ENCODE results near the gene NID1.

NID1 gene

DNA sequence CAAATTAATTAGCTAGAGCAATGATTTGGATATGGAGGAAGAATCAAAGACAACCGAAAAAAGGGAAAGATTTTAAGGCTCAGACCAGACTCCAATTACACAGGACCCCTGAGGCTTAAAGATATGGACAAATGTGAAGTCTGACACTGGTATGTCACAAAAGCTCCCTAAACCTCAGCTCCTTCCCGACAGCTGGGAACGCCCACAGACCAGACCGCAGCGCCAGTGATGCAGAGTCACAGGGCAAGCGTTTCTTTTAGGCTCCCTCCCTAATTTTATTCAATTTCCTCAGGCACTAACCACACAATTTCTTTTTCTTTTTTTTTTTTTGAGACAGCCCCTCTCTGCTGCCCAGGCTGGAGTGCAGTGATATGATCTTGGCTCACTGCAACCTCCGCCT, 40.2 kb downstream of the NID1 start:
- FAIRE-seq (no peak), DNase-seq (ENCODE audit: insufficient read length, low spot score) (no peak)
- TF ChIP-seq, protein P1, sequence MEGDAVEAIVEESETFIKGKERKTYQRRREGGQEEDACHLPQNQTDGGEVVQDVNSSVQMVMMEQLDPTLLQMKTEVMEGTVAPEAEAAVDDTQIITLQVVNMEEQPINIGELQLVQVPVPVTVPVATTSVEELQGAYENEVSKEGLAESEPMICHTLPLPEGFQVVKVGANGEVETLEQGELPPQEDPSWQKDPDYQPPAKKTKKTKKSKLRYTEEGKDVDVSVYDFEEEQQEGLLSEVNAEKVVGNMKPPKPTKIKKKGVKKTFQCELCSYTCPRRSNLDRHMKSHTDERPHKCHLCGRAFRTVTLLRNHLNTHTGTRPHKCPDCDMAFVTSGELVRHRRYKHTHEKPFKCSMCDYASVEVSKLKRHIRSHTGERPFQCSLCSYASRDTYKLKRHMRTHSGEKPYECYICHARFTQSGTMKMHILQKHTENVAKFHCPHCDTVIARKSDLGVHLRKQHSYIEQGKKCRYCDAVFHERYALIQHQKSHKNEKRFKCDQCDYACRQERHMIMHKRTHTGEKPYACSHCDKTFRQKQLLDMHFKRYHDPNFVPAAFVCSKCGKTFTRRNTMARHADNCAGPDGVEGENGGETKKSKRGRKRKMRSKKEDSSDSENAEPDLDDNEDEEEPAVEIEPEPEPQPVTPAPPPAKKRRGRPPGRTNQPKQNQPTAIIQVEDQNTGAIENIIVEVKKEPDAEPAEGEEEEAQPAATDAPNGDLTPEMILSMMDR (IDR thresholded peaks at IDR 0.05; ENCODE audit: insufficient read depth, missing control alignments): no peak

DNA sequence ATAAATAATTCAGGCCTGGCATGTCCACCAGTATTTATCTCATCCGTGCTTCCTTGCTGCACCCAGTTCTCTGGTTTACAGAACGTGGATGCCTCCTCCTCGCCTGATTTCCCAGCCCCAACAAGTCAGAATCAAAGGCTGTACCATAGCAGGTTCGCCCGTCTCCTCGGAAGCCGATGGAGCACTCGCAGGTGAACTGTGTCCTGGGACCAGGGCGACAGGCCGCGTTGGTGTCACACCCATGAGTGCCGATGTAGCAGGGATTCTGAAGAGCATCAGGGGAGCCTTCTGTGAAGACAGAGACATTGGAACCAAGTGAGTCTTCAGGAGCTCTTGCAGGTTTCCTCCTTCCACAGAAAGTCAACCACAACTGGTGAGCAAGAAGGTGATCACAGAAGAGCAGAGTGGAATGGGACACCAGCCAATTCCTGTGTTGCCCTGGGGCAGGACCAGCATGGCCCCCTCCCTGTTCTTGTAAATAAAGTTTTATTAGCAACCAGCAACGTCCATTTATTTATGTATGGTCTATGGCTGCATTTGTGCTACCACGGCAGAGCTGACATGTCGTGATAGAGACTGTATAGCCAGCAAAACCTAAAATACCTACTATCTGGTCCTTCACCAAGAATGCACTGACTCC, 40.8 kb downstream of the NID1 start:
- DNase-seq (ENCODE audit: insufficient read length, low spot score): no peak
- TF ChIP-seq, protein P1 (IDR thresholded peaks at IDR 0.05; ENCODE audit: insufficient read depth, missing control alignments): no peak
- FAIRE-seq: no peak

DNA sequence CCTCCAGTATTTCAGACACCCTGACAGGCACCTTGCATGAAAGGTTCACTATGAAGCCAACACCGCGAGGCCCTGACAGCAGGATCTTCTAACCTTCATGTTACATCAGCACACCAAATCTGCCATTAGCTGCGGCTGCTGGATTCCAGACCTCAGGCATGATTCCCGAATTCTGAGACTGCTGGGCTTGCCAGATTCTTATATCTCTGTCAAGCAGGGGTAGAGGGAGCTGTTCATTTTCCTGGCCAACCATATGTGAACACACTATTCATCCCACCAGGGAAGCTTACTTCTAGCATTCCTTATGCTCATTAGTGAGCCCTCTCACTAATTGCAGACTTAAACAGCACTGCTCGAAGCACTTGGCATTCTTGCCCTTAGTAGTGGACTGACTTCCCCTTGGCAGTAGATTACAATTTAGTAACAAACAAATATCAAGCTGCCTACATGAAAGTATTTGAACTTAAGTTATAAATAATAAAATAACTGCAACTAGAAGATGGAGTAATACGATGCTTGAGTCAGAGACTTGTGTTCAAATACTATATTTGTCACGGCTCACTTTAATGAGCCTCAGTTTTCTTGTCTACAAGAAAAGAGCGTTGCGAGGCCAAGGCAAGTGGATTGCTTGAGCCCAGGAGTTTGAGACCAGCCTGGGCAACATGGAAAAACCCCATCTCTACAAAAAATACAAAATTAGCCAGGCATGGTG, 43.3 kb downstream of the NID1 start:
- no peak for FAIRE-seq
- no peak for DNase-seq (ENCODE audit: insufficient read length, low spot score)
- TF ChIP-seq, protein P1 (IDR thresholded peaks at IDR 0.05; ENCODE audit: insufficient read depth, missing control alignments): peak; percentile 1

DNA sequence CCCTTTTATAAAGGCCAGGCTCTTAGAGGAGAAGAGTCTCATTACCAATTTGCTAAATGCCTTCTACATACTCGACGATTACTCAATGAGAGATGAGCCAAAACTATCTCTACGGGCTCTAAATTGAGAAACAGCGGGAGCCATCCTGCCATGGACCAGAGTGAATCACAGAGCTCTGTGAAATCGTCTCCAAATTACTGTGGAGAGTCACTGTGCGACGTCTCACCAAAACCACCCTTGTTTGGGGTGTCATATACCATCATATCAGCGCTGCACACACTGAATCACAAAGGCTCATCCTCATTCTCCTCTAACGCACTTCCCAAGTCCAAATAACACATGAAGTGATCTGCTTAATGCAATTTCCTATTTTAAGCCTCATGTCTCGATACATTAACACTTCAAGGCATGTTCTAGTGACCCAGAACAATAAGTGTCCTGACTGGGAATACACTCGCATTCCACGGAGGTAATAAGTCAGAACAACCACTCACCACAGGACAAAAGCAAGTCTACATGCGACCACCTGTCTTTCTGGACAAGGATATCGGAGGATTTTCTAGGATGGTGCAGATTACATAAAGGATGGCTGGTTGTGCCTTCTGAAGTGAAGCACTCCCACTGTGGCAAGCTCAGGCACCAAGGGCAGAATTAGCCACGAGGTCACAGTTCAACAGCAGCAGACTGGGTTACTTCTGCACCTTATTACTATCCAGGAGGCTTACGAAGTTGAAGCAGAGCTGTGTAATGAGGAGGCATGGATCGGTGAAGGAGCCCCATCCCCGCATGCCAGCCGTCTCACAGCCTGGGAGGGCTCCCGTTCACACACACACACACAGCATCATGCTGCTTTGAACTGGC, 44.3 kb downstream of the NID1 start:
- DNase-seq (ENCODE audit: insufficient read length, low spot score): no peak
- no peak for FAIRE-seq
- TF ChIP-seq, protein P1 (IDR thresholded peaks at IDR 0.05; ENCODE audit: insufficient read depth, missing control alignments): no peak

DNA sequence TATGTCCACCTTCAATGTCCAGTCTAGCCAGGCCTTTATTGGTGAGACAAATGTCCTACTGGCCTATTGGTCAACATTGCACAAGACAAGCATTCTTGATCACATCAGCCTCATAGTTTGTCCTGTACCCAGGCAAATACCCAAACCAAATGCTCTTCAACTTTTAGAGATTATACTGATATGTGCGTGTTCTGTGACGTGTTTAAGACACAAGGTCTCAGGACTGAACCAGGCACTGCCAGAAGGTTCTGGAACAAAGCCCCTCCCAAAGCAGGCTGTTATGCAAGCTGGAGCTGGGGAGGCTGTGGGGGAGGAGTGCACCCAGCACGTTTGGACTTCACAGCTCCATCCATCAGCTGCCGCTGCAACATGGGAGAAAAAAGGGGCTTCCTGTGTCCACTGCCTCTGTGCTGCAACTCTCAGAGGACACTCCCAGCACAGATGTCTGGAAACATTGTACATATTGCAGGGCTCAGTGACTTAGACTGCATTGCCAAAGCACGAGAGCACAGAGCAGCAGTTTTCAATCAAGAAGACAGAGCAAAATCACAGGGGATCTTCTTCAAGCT, 45.9 kb downstream of the NID1 start:
- FAIRE-seq (no peak), DNase-seq (ENCODE audit: insufficient read length, low spot score) (no peak)
- TF ChIP-seq, protein P1 (IDR thresholded peaks at IDR 0.05; ENCODE audit: insufficient read depth, missing control alignments): no peak

DNA sequence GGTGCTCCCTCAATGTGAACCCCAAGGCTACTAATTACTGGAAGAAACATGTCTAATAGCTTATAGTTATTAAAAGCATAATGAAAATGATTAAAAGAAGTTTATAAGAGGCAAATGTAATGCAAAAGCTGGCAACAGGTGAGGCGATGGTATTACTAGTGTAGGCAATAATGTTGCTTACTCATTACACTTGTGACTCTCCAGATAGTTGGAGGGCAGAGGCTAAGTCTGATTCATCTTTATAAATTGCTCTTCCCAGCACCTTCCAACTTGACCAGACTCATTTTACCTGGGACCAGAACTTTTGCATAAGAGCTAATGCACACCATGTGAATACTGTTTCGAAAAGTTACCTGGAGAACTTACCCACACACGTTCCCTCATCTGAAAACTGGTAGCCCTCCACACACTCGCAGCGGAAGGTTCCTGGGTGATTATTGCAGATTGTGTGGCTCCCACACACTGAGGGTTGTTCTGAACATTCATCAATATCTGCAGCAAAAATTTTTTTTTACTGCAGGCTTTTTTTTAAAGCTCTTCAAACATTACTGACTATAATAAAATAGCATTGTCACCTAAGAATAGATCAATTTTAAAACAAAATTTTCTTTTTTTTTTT, 48.0 kb downstream of the NID1 start:
- FAIRE-seq (no peak), DNase-seq (ENCODE audit: insufficient read length, low spot score) (no peak)
- TF ChIP-seq, protein P1 (IDR thresholded peaks at IDR 0.05; ENCODE audit: insufficient read depth, missing control alignments): no peak

Data from D721Med (cell line).